ENCODE data around the gene SLC4A5.

DNA sequence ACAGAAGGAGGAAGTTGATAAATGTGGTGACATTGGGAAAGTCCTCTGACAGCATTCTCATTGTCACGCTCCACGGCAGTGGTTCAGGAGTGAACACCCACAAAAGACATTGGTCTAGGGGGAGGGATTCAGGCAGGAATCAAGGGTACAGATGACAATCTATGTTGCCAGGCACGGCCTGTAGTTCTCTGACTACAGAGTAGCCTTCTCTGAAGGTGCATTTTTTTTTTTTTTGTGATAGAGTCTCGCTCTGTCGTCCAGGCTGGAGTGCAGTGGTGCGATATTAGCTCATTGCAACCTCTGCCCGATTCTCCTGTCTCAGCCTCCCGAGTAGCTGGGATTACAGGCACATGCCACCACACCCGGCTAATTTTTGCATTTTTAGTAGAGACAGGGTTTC lies 157.2 kb downstream of the SLC4A5 start:
- TF ChIP-seq, protein P1, sequence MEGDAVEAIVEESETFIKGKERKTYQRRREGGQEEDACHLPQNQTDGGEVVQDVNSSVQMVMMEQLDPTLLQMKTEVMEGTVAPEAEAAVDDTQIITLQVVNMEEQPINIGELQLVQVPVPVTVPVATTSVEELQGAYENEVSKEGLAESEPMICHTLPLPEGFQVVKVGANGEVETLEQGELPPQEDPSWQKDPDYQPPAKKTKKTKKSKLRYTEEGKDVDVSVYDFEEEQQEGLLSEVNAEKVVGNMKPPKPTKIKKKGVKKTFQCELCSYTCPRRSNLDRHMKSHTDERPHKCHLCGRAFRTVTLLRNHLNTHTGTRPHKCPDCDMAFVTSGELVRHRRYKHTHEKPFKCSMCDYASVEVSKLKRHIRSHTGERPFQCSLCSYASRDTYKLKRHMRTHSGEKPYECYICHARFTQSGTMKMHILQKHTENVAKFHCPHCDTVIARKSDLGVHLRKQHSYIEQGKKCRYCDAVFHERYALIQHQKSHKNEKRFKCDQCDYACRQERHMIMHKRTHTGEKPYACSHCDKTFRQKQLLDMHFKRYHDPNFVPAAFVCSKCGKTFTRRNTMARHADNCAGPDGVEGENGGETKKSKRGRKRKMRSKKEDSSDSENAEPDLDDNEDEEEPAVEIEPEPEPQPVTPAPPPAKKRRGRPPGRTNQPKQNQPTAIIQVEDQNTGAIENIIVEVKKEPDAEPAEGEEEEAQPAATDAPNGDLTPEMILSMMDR (conservative IDR thresholded peaks at IDR 0.05 in 1 of 2, IDR thresholded peaks at IDR 0.05 in 1 of 2; ENCODE audit: extremely low read depth in 1 of 2, insufficient read depth in 1 of 2, low read depth in 1 of 2, low read length in 2 of 2) = no peak
- no peak for TF ChIP-seq EZH2 (IDR thresholded peaks at IDR 0.05; ENCODE audit: borderline replicate concordance, low read length)
